Glutamatergic neuron (in vitro differentiated cells): ENCODE data around the gene LRRFIP1. TPM values are rescaled to one million over a fixed set of nuclear protein-coding genes. Genes with fewer than 3 reads are reported as not detected.

ENCODE experiments used
- DNase-seq: peaks from one replicate; pipeline ENCODE4 v3.0.0; 2022
- H3K27ac Mint-ChIP-seq: one replicate; pipeline ENCODE4 v1.8.0; 2020; ENCODE audit warnings: mild to moderate bottlenecking, mixed read lengths, inconsistent platforms; ENCODE audit not compliant: unreplicated experiment
- H3K27me3 Mint-ChIP-seq: one replicate; pipeline ENCODE4 v1.8.0; 2020; ENCODE audit warnings: mild to moderate bottlenecking, moderate library complexity, mixed read lengths, inconsistent platforms; ENCODE audit not compliant: unreplicated experiment
- H3K36me3 Mint-ChIP-seq: one replicate; pipeline ENCODE4 v1.8.0; 2020; ENCODE audit warnings: mild to moderate bottlenecking, mixed read lengths, inconsistent platforms; ENCODE audit not compliant: unreplicated experiment
- H3K4me1 Mint-ChIP-seq: one replicate; pipeline ENCODE4 v1.8.0; 2020; ENCODE audit warnings: mild to moderate bottlenecking, low read depth, mixed read lengths, inconsistent platforms; ENCODE audit not compliant: unreplicated experiment
- H3K4me3 Mint-ChIP-seq: one replicate; pipeline ENCODE4 v1.8.0; 2020; ENCODE audit warnings: mild to moderate bottlenecking, mixed read lengths, inconsistent platforms; ENCODE audit not compliant: unreplicated experiment
- H3K9me3 Mint-ChIP-seq: one replicate; pipeline ENCODE4 v1.8.0; 2020; ENCODE audit warnings: mild to moderate bottlenecking, moderate library complexity, mixed read lengths, inconsistent platforms; ENCODE audit not compliant: unreplicated experiment
- total RNA-seq: library from RNA; stranded (reverse); fragmentation: NEBNext Ultra II Directional; extraction: Animal tissue kit (Norgen Biotek cat#: 25700); gene quantifications from one replicate; pipeline ENCODE4 v1.2.1, GENCODE V29; 2021; ENCODE audit not compliant: unreplicated experiment
- TF ChIP-seq, protein P1 (sequence below): fragments of 200-600 bp; sonication (generic); IDR thresholded peaks from one replicate; pipeline ENCODE4 v1.5.0; 2021; ENCODE audit not compliant: partially characterized antibody, unreplicated experiment

LRRFIP1 gene
- total RNA-seq, 1 donor from 2014 or later = 112 TPM

- peaks cover 46% of the 10 kb centered on the region for H3K4me1 Mint-ChIP-seq
- DNase-seq = no peak
- H3K4me3 Mint-ChIP-seq = peak overlapping the region; percentile 47
- peaks cover 3% of the 10 kb centered on the region for H3K27me3 Mint-ChIP-seq
- peak overlapping the region; percentile 34 for H3K27ac Mint-ChIP-seq
- TF ChIP-seq, protein P1, sequence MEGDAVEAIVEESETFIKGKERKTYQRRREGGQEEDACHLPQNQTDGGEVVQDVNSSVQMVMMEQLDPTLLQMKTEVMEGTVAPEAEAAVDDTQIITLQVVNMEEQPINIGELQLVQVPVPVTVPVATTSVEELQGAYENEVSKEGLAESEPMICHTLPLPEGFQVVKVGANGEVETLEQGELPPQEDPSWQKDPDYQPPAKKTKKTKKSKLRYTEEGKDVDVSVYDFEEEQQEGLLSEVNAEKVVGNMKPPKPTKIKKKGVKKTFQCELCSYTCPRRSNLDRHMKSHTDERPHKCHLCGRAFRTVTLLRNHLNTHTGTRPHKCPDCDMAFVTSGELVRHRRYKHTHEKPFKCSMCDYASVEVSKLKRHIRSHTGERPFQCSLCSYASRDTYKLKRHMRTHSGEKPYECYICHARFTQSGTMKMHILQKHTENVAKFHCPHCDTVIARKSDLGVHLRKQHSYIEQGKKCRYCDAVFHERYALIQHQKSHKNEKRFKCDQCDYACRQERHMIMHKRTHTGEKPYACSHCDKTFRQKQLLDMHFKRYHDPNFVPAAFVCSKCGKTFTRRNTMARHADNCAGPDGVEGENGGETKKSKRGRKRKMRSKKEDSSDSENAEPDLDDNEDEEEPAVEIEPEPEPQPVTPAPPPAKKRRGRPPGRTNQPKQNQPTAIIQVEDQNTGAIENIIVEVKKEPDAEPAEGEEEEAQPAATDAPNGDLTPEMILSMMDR = no peak
- H3K9me3 Mint-ChIP-seq = peaks cover 2% of the 10 kb centered on the region
- H3K36me3 Mint-ChIP-seq = peaks cover 5% of the 10 kb centered on the region
These were observed 109.4 kb downstream of the LRRFIP1 start for GRCh38 chr2:237736783-237737182.

DNA sequence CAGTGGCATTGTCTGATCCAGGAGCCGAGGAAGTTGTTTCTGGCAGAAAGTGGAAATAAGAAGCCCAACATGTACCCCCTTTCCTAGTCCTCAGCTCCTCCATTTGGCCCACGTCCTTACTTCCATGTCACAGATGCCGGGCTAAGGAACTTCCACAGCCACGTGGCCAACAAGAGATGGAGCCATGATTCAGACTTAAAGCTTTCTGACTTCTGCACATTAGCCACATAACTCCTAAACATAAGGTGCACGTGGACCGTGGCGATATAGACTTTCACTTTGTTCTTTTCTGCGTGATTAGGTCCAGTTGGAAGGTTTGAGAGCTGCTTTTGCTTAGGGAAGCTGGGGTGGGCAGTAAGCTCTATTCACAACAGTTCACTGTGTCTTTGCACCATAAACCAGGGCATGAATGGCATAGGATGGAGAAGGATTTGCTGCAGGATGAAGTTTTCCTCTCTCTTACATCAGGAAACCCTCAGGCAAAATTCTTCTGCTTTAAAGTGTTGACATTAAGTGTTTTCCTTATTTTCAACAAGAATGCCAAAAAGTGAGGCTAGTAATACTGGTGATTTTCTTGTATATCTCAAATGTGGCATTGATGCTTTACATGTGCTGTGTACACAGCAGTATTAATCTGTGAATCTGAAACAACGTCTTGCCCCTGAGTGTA lies 109.9 kb downstream of the LRRFIP1 start:
- peaks cover 42% of the 10 kb centered on the region for H3K4me1 Mint-ChIP-seq
- H3K9me3 Mint-ChIP-seq = peaks cover 2% of the 10 kb centered on the region
- no peak overlapping the region for H3K4me3 Mint-ChIP-seq
- TF ChIP-seq, protein P1 = no peak
- DNase-seq = no peak
- H3K27me3 Mint-ChIP-seq = peaks cover 3% of the 10 kb centered on the region
- H3K27ac Mint-ChIP-seq = peak overlapping the region; percentile 25
- H3K36me3 Mint-ChIP-seq = peaks cover 5% of the 10 kb centered on the region

GRCh38 chr2:237738255-237738654 lies 110.9 kb downstream of the LRRFIP1 start:
- peaks cover 3% of the 10 kb centered on the region for H3K27me3 Mint-ChIP-seq
- peaks cover 1% of the 10 kb centered on the region for H3K9me3 Mint-ChIP-seq
- no peak overlapping the region for H3K27ac Mint-ChIP-seq
- H3K4me3 Mint-ChIP-seq = no peak overlapping the region
- peaks cover 5% of the 10 kb centered on the region for H3K36me3 Mint-ChIP-seq
- TF ChIP-seq, protein P1 = no peak
- DNase-seq = no peak
- peaks cover 35% of the 10 kb centered on the region for H3K4me1 Mint-ChIP-seq

DNA sequence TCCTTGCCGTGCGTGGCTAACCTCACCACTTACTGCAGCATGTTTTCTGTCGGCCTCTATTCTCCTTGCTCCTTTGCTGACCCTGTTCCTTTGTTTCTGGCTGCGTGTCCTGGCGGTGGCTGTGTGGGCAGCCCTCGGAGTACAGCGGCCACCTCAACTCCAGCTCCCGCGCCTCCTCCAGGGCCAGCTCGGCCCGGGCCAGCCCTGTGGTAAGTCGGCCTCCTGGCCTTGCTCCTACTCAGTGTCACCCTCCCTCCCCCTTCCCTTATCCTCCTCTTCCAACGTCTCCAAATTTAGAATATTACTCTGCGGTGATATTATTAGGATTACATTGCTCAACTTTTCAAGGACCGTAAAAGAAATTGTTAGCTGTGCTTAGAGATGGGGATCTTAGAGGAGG lies 111.7 kb downstream of the LRRFIP1 start:
- TF ChIP-seq, protein P1 = no peak
- peaks cover 1% of the 10 kb centered on the region for H3K27me3 Mint-ChIP-seq
- peaks cover 5% of the 10 kb centered on the region for H3K36me3 Mint-ChIP-seq
- peaks cover 34% of the 10 kb centered on the region for H3K4me1 Mint-ChIP-seq
- H3K27ac Mint-ChIP-seq = no peak overlapping the region
- no peak for DNase-seq
- no peak overlapping the region for H3K4me3 Mint-ChIP-seq
- no peaks in the 10 kb centered on the region for H3K9me3 Mint-ChIP-seq

- DNase-seq = no peak
- H3K27me3 Mint-ChIP-seq = peaks cover 1% of the 10 kb centered on the region
- peaks cover 32% of the 10 kb centered on the region for H3K4me1 Mint-ChIP-seq
- no peak overlapping the region for H3K27ac Mint-ChIP-seq
- H3K36me3 Mint-ChIP-seq = peaks cover 5% of the 10 kb centered on the region
- H3K4me3 Mint-ChIP-seq = no peak overlapping the region
- TF ChIP-seq, protein P1 = no peak
- H3K9me3 Mint-ChIP-seq = no peaks in the 10 kb centered on the region
These were observed 114.8 kb downstream of the LRRFIP1 start for GRCh38 chr2:237742191-237742590.
